GM08714 (cell line): Measurements from ENCODE around the gene ABCF2.

Source experiments
- H3K4me3 ChIP-seq: fragments of 200-500 bp; sonication (Bioruptor generic); 2 replicates; pipeline ENCODE4 v1.5.1; 2014; ENCODE audit warnings: mild to moderate bottlenecking, low read length, inconsistent platforms
- ZNF274 ChIP-seq: IDR thresholded peaks from 2 replicates; pipeline ENCODE4 v1.6.1; 2012; ENCODE audit warnings: mild to moderate bottlenecking, low read depth, low read length

Gene ABCF2

GRCh38 chr7:151187409-151188251 is 39.4 kb downstream of the ABCF2 start:
- no peak overlapping the region for H3K4me3 ChIP-seq
- no peak for TF ChIP-seq ZNF274

DNA sequence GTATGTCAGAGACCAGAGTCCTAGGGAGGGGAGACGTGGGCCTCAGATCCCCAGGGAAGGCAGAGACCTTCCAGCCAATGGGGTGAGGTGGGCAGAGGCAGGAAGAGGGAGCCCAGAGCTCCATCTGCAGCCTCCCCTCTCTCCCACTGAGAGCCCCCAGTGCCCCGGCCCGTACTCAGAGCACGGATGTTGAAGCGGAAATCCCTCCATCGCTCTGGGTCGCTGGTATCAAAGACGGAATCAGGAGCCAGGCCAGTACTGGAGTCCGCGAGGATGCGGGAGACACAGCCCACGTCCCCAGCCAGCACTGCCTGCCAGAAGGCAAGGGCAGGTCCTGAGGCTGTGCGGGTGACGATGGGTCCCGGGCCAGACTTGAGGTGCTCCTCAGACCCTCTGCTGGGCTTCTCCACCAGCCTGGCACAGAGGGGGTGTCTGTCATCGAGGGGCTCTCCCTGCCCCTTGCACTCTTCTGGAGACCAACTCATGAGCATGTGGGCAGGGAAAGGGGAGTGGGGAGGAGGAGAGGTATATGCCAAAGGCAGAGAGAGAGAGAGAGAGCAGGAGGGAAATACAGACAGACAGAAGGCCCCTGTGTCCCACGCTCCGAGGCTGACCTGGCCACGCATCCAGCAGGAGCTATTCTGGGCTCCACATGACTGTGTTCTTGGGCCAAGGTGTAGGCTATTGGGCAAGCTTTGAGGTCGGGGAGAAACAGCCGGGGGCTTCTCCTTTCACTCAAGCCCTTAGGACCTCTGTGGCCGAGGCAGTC is 40.2 kb downstream of the ABCF2 start, which contains the start of gene ASB10:
Gene ASB10, minus strand, starts transcription at position 611 of the 769 bp plus-strand sequence. Its CDS starts 120 bp downstream, at position 491.
- H3K4me3 ChIP-seq, result no peak within 1 kb of the TSS
- TF ChIP-seq ZNF274, result no peak

DNA sequence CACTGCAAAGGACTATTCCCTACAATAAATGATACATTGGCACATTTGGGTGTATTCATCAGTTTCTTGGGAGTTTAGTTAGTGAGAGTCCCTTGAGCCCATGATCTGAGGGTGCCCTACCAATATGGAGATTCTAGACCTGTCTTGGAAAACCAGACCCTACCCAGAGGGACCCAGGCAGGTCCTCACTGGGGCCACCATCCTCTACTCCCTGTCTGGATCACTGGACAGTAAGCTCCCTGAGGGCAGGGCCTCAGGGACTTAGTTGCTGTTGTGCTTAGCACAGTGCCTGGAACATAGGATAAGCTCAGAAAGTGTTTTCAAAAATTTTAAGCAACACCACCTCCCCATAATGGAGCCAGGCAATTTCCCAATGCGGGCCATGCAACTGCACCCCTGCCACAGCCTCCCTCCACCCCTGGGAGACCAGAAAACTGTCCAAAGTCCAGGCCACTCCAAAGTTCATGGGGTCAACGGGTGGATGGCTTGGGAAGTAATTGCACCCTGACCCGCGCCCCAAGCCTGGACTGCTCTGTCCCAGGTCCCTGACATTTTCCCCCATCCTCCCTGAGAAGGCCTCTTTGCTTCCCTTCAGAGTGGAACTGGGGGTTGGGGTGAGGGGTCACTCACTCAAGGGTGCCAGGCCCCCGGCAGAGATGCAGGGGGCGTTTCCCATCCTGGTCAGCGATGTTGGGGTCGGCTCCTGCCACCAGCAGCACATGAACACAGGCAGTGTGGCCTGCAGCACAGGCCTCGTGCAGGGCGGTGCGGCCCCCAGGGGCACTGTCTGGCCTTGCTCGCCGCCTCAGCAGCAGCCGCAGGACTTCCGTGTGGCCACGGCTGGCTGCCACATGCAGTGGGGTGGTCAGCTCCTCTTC is 41.0 kb downstream of the ABCF2 start:
- TF ChIP-seq ZNF274, result no peak
- H3K4me3 ChIP-seq, result no peak overlapping the region

- no peak overlapping the region for H3K4me3 ChIP-seq
- no peak for TF ChIP-seq ZNF274
These were observed 46.0 kb downstream of the ABCF2 start for GRCh38 chr7:151181011-151181431.

- TF ChIP-seq ZNF274, result no peak
- H3K4me3 ChIP-seq, result no peak overlapping the region
These were observed 47.1 kb downstream of the ABCF2 start for GRCh38 chr7:151179946-151180345.

GRCh38 chr7:151179287-151179860 is 47.6 kb downstream of the ABCF2 start:
- no peak overlapping the region for H3K4me3 ChIP-seq
- no peak for TF ChIP-seq ZNF274

DNA sequence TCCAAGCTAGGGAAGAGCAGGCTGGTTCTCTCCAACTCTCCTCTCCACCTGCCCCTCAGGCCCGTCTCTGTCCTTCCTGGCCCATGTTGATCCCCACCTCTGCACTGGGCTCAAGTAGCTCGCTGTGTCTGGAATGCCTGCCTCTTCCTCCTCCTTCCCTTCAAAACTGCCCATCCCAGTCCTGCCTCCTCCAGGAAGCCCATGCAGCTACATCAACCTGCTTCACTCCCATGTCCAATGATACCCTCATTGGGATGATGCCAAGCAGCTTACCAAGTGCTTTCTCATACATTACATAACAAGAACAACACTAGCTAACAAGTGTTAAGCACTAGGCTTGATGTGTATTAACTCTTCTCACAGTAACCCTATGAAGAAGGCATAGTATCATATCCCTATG is 48.2 kb downstream of the ABCF2 start:
- H3K4me3 ChIP-seq, result no peak overlapping the region
- no peak for TF ChIP-seq ZNF274

DNA sequence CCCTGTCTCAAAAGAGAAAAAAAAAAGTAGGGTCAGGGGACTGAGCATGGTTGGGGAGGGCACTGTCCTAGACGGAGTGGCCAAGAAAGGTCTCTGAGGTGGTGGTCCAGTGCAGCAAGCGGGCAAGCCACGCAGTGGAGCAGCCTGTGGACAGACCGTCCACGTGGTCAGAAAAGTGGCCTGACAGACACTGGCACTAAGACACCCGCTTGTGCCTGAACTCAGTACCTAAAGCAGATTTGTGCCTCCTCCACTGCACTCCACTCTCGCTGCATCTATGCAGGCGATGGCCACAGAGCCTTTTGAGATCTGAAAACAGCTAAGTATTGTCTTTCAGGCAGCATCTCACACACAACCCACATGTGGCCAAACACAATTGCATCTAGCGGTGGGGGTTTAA is 48.8 kb downstream of the ABCF2 start:
- no peak overlapping the region for H3K4me3 ChIP-seq
- TF ChIP-seq ZNF274, result no peak

DNA sequence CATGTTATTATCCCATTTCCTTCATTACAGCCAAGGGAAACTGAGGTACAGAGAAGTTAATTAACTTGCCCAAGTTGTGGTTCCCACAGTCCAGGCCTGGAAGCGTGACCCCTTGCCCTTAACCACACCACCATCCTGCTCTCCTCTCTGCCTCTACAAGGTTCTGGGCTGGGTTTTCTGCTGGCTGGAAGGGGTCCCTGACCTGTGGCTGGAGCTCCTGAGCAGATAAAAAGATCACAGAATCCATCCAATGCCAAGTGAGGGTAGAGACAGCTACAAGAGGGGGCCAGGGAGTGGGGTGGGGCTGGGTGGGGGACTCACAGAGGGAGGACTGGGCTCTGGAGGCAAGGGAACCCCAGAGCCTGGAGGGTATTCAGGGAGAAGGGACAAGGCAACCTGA is 49.7 kb downstream of the ABCF2 start:
- no peak for TF ChIP-seq ZNF274
- no peak overlapping the region for H3K4me3 ChIP-seq

DNA sequence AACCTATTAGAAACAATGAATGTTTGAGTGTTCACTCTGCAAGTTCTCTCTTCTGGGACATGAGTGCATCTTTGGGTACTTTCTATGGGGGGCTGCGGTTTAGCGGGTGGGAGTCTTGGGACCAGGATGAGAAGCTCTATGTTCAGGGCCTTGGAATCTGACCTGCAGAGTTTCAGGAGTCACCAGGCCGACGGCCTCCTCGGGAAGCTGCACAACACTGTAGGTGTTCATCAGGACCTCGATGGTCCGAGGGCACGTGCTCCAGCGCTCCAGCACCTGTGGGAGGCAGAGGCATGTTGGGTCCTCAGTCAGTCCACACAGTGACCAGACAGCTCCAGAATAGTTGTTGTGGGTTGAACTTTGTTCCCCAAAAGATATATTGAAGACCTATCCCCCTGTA is 50.6 kb downstream of the ABCF2 start:
- TF ChIP-seq ZNF274, result no peak
- H3K4me3 ChIP-seq, result no peak overlapping the region

DNA sequence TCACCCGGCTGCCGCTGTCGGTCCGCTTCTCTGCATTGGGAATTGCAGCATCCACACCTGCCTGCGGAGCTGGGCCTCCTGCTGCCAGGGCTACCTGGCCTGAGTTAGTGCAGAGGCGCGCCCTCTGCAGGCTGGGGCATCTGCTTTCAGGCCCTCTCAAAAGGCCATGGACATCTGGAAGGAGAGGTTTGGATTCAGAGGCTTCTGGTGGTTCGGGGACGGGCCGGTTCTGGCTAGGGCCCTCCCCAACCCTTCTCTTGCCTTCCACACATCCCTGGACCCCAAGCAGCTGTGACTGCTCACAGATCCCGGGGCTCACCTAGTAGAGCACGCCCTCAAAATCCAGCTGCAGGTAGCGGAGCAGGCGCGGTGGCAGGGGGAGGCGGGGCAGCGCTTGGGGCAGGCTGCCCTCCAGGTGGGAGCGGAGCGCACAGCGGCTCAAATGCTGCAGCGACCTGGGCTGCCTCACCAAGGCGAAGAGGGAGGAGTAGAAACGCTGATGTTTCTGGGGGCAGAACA is 51.2 kb downstream of the ABCF2 start:
- no peak overlapping the region for H3K4me3 ChIP-seq
- no peak for TF ChIP-seq ZNF274

- H3K4me3 ChIP-seq, result no peak overlapping the region
- no peak for TF ChIP-seq ZNF274
These were observed 51.8 kb downstream of the ABCF2 start for GRCh38 chr7:151175047-151175792.
